ENCODE measurements around the gene TGFBR3. TPM values are rescaled to one million over a fixed set of nuclear protein-coding genes. Genes with fewer than 3 reads are reported as not detected.

The TGFBR3 gene
- total RNA-seq, 3 donors from 2014 or later = 18.9 to 34.1 (median 20.0) TPM

- peaks cover 30% of the 10 kb centered on the region for H3K4me1 Mint-ChIP-seq (ENCODE audit: low read depth)
- ATAC-seq (peak; percentile 92 to 94), DNase-seq (no peak)
- H3K9me3 Mint-ChIP-seq = no peaks in the 10 kb centered on the region
- H3K27me3 Mint-ChIP-seq (ENCODE audit: low read depth) = no peaks in the 10 kb centered on the region
- peaks cover 45% of the 10 kb centered on the region for H3K36me3 Mint-ChIP-seq (ENCODE audit: insufficient read depth)
- H3K4me3 Mint-ChIP-seq = peak overlapping the region; percentile 62
Observed at GRCh38 chr1:91697416-91697815, 188.5 kb downstream of the TGFBR3 start.

- Mint-ChIP-seq H3K36me3 (ENCODE audit: insufficient read depth) (peaks cover 43% of the 10 kb centered on the region), H3K9me3 (no peaks in the 10 kb centered on the region), H3K4me3 (no peak overlapping the region), H3K4me1 (ENCODE audit: low read depth) (peaks cover 30% of the 10 kb centered on the region), H3K27me3 (ENCODE audit: low read depth) (no peaks in the 10 kb centered on the region)
- ATAC-seq (no peak), DNase-seq (no peak)
Observed at GRCh38 chr1:91696321-91696720, 189.6 kb downstream of the TGFBR3 start.

DNA sequence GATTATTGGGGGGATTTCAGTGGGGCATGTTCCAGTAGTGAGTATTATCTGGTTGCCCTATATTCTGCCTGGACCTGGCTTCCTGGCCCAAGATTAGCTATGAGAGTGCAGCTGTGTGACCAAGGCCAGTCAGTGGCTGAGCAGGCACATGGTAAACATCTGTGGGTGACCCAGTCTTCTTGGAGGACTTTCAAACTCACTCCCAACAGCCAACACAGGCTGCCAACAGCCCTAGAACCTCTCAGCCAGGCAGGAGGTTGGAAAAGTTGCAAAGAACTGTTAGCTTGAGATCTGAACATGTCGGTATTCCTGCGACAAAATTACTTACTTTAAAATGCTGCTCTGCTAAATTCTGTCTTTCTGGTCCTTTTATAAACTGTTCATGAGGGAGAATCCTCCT lies 192.4 kb downstream of the TGFBR3 start:
- no peak for DNase-seq
- Mint-ChIP-seq H3K9me3 (no peaks in the 10 kb centered on the region), H3K4me3 (no peak overlapping the region), H3K4me1 (ENCODE audit: low read depth) (peaks cover 21% of the 10 kb centered on the region), H3K36me3 (ENCODE audit: insufficient read depth) (peaks cover 48% of the 10 kb centered on the region), H3K27me3 (ENCODE audit: low read depth) (no peaks in the 10 kb centered on the region)
- ATAC-seq = no peak

GRCh38 chr1:91691525-91691924 lies 194.4 kb downstream of the TGFBR3 start:
- no peaks in the 10 kb centered on the region for H3K9me3 Mint-ChIP-seq
- H3K4me1 Mint-ChIP-seq (ENCODE audit: low read depth) = peaks cover 3% of the 10 kb centered on the region

GRCh38 chr1:91689641-91690481 lies 196.1 kb downstream of the TGFBR3 start:
- no peak for DNase-seq
- peak overlapping the region; percentile 49 for H3K4me3 Mint-ChIP-seq
- H3K9me3 Mint-ChIP-seq = no peaks in the 10 kb centered on the region
- peaks cover 39% of the 10 kb centered on the region for H3K36me3 Mint-ChIP-seq (ENCODE audit: insufficient read depth)
- H3K4me1 Mint-ChIP-seq (ENCODE audit: low read depth) = peaks cover 13% of the 10 kb centered on the region
- no peak for ATAC-seq
- H3K27me3 Mint-ChIP-seq (ENCODE audit: low read depth) = no peaks in the 10 kb centered on the region

More at GRCh38 chr1:91691525-91691924, 194.4 kb downstream of the TGFBR3 start:
- DNase-seq = no peak
- H3K27me3 Mint-ChIP-seq (ENCODE audit: low read depth) = no peaks in the 10 kb centered on the region
- peaks cover 49% of the 10 kb centered on the region for H3K36me3 Mint-ChIP-seq (ENCODE audit: insufficient read depth)
- no peak for ATAC-seq
- H3K4me3 Mint-ChIP-seq = no peak overlapping the region

DNA sequence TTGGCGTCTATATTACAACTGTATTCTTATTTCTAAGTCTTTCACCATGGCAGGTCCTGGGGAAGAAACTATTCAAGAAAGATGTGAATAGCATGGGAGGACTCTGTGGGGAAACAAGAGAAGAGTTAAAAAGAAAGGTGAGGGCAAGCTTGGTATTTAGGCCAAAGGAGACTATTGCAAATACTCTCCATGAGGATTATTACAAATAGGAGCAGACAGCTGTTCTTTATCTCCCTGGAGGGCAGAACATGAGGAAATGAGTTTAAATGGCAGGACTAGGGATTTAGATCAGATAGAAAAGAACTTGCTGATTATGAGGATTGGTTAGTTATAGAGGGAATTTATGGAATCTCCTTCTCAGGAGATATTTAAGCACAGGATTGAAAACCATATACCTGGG lies 198.5 kb downstream of the TGFBR3 start:
- Mint-ChIP-seq H3K4me1 (ENCODE audit: low read depth) (peaks cover 24% of the 10 kb centered on the region), H3K27me3 (ENCODE audit: low read depth) (no peaks in the 10 kb centered on the region), H3K9me3 (no peaks in the 10 kb centered on the region), H3K36me3 (ENCODE audit: insufficient read depth) (peaks cover 22% of the 10 kb centered on the region), H3K4me3 (no peak overlapping the region)
- ATAC-seq (no peak), DNase-seq (no peak)

- Mint-ChIP-seq H3K4me1 (ENCODE audit: low read depth) (peaks cover 24% of the 10 kb centered on the region), H3K9me3 (no peaks in the 10 kb centered on the region), H3K4me3 (no peak overlapping the region), H3K36me3 (ENCODE audit: insufficient read depth) (peaks cover 23% of the 10 kb centered on the region), H3K27me3 (ENCODE audit: low read depth) (no peaks in the 10 kb centered on the region)
- ATAC-seq = no peak
- no peak for DNase-seq
Observed at GRCh38 chr1:91685994-91686393, 200.0 kb downstream of the TGFBR3 start.

DNA sequence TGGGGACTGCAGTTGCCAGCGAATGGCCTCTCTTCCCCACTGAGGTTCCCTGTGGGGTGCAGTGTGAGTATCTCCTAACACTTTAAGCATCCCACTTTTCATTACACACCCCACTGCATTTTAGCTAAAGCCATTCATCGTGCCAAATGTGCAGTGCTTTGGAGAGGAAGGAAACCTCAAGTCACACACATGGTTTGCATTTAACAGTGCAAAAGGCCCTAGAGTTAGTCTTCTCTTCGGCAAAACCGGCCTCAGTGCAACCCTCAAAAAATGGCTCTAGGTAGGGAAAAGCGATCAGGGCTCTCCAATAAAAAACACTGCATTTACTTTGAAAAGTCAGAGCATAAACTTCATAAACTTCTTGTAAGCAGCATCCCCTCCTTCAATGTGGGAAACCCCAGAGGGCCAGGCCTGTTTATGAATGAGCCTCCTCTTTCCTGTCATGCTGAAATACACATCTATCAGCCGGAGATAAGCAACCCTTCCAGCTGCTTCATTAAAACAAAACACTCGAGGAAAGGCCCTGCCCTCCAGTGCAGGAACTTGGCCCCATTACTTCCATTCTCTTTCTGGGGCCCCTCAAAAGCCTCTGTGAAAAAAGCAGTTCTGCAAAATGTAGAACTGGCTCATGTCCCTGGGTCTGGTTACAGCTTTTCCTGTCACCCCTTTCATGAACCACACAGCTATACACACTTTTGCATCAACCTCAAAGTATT lies 201.3 kb downstream of the TGFBR3 start:
- ATAC-seq (peak; percentile 62 to 65), DNase-seq (no peak)
- Mint-ChIP-seq H3K4me1 (ENCODE audit: low read depth) (peaks cover 23% of the 10 kb centered on the region), H3K27me3 (ENCODE audit: low read depth) (no peaks in the 10 kb centered on the region), H3K36me3 (ENCODE audit: insufficient read depth) (peaks cover 27% of the 10 kb centered on the region), H3K9me3 (no peaks in the 10 kb centered on the region), H3K4me3 (no peak overlapping the region)

GRCh38 chr1:91683598-91683951 lies 202.4 kb downstream of the TGFBR3 start:
- DNase-seq (no peak), ATAC-seq (no peak)
- Mint-ChIP-seq H3K9me3 (no peaks in the 10 kb centered on the region), H3K27me3 (ENCODE audit: low read depth) (no peaks in the 10 kb centered on the region), H3K36me3 (ENCODE audit: insufficient read depth) (peaks cover 19% of the 10 kb centered on the region), H3K4me1 (ENCODE audit: low read depth) (peaks cover 23% of the 10 kb centered on the region), H3K4me3 (no peak overlapping the region)

- no peak overlapping the region for H3K4me3 Mint-ChIP-seq
- no peaks in the 10 kb centered on the region for H3K27me3 Mint-ChIP-seq (ENCODE audit: low read depth)
- H3K9me3 Mint-ChIP-seq = no peaks in the 10 kb centered on the region
- no peak for DNase-seq
- ATAC-seq = no peak
- H3K36me3 Mint-ChIP-seq (ENCODE audit: insufficient read depth) = peaks cover 16% of the 10 kb centered on the region
- H3K4me1 Mint-ChIP-seq (ENCODE audit: low read depth) = peaks cover 23% of the 10 kb centered on the region
Observed at GRCh38 chr1:91682882-91683597, 202.9 kb downstream of the TGFBR3 start.

GRCh38 chr1:91680556-91681155 lies 205.3 kb downstream of the TGFBR3 start:
- no peak for ATAC-seq
- Mint-ChIP-seq H3K27me3 (ENCODE audit: low read depth) (no peaks in the 10 kb centered on the region), H3K9me3 (no peaks in the 10 kb centered on the region), H3K4me3 (no peak overlapping the region), H3K36me3 (ENCODE audit: insufficient read depth) (peaks cover 13% of the 10 kb centered on the region), H3K4me1 (ENCODE audit: low read depth) (peaks cover 19% of the 10 kb centered on the region)
- DNase-seq = no peak

- ATAC-seq (no peak), DNase-seq (no peak)
- Mint-ChIP-seq H3K4me1 (ENCODE audit: low read depth) (peaks cover 8% of the 10 kb centered on the region), H3K9me3 (no peaks in the 10 kb centered on the region), H3K36me3 (ENCODE audit: insufficient read depth) (peaks cover 11% of the 10 kb centered on the region), H3K27me3 (ENCODE audit: low read depth) (no peaks in the 10 kb centered on the region), H3K4me3 (no peak overlapping the region)
Observed at GRCh38 chr1:91679446-91679845, 206.5 kb downstream of the TGFBR3 start.

GRCh38 chr1:91676030-91676429 lies 209.9 kb downstream of the TGFBR3 start:
- no peak for ATAC-seq

DNA sequence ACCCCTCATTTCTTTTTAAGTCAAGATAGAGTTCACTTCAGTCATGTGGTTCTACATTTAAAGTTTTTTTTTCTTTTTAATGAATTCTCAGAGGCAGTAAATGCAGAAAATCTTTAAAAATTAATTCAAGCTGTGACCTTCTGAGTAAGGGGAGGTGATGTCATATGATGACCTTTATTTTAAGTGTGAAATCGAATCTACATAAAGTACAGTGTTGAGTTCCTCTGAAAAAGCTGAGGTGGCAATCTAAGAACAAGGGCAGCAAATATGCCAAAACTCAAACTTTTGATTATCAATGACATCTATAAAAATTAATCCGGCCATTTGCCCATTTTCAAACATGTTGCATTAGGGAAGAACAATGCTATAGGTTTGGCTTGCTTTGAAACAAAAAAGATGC lies 211.8 kb downstream of the TGFBR3 start:
- H3K36me3 Mint-ChIP-seq (ENCODE audit: insufficient read depth) = no peaks in the 10 kb centered on the region
- no peak overlapping the region for H3K4me3 Mint-ChIP-seq
- H3K27me3 Mint-ChIP-seq (ENCODE audit: low read depth) = no peaks in the 10 kb centered on the region
- DNase-seq = no peak
- H3K9me3 Mint-ChIP-seq = no peaks in the 10 kb centered on the region
- ATAC-seq = no peak
- peaks cover 28% of the 10 kb centered on the region for H3K4me1 Mint-ChIP-seq (ENCODE audit: low read depth)

More at GRCh38 chr1:91676030-91676429, 209.9 kb downstream of the TGFBR3 start:
- H3K36me3 Mint-ChIP-seq (ENCODE audit: insufficient read depth) = peaks cover 6% of the 10 kb centered on the region
- DNase-seq = no peak
- peaks cover 28% of the 10 kb centered on the region for H3K4me1 Mint-ChIP-seq (ENCODE audit: low read depth)
- no peak overlapping the region for H3K4me3 Mint-ChIP-seq
- no peaks in the 10 kb centered on the region for H3K9me3 Mint-ChIP-seq
- no peaks in the 10 kb centered on the region for H3K27me3 Mint-ChIP-seq (ENCODE audit: low read depth)
